GM23338 (cell line): ENCODE data around the gene CDK2. TPM values are rescaled to one million over a fixed set of nuclear protein-coding genes. Genes with fewer than 3 reads are reported as not detected.

Experiments
- ATAC-seq: fragments of 200-7000 bp; cut with Tn5 transposase; 3 replicates; pipeline ENCODE4 v1.9.1; 2020
- DNase-seq: peaks from one replicate; pipeline ENCODE4 v3.0.0-alpha.2; 2015; ENCODE audit warnings: low spot score
- H2AFZ ChIP-seq: fragments of 200-600 bp; sonication (generic); 2 replicates; pipeline ENCODE4 v1.8.0; 2016; ENCODE audit warnings: antibody characterized with exemption, mild to moderate bottlenecking, moderate library complexity
- H3F3A ChIP-seq: fragments of 200-600 bp; sonication (generic); replicated peaks from 2 replicates; pipeline ENCODE4 v1.8.0; 2017; ENCODE audit warnings: antibody characterized with exemption, mixed run types, low read depth
- H3K27ac ChIP-seq: fragments of 200-600 bp; sonication (generic); 2 replicates; pipeline ENCODE4 v1.6.1; 2016; ENCODE audit warnings: low read depth
- H3K27me3 ChIP-seq: fragments of 200-600 bp; sonication (generic); 2 replicates; pipeline ENCODE4 v1.8.0; 2016; ENCODE audit warnings: mild to moderate bottlenecking, mixed run types, moderate library complexity; ENCODE audit not compliant: insufficient read depth
- H3K36me3 ChIP-seq: fragments of 200-600 bp; sonication (generic); 2 replicates; pipeline ENCODE4 v1.8.0; 2016; ENCODE audit warnings: mild to moderate bottlenecking; ENCODE audit not compliant: insufficient read depth
- H3K4me1 ChIP-seq: fragments of 200-600 bp; sonication (generic); 2 replicates; pipeline ENCODE4 v1.8.0; 2016; ENCODE audit warnings: mild to moderate bottlenecking, moderate library complexity; ENCODE audit not compliant: insufficient read depth
- H3K4me2 ChIP-seq: fragments of 200-600 bp; sonication (generic); 2 replicates; pipeline ENCODE4 v1.7.1; 2017; ENCODE audit warnings: mixed run types
- H3K4me3 ChIP-seq: fragments of 200-600 bp; sonication (generic); 2 replicates; pipeline ENCODE4 v1.6.1; 2016; ENCODE audit warnings: mixed run types
- H3K79me2 ChIP-seq: fragments of 200-600 bp; sonication (generic); replicated peaks from 2 replicates; pipeline ENCODE4 v1.8.0; 2017; ENCODE audit warnings: mild to moderate bottlenecking; ENCODE audit not compliant: insufficient read depth
- H3K9me2 ChIP-seq: fragments of 200-600 bp; sonication (generic); 2 replicates; pipeline ENCODE4 v1.8.0; 2017; ENCODE audit not compliant: insufficient read depth
- H4K20me1 ChIP-seq: fragments of 200-600 bp; sonication (generic); replicated peaks from 2 replicates; pipeline ENCODE4 v1.8.0; 2017; ENCODE audit warnings: mild to moderate bottlenecking; ENCODE audit not compliant: insufficient read depth
- H3K27ac Mint-ChIP-seq: 2 replicates; pipeline ENCODE4 v1.8.0; 2020; ENCODE audit warnings: inconsistent platforms, mild to moderate bottlenecking, moderate library complexity, mixed read lengths
- H3K27me3 Mint-ChIP-seq: 3 replicates; pipeline ENCODE4 v1.8.0; 2022; ENCODE audit warnings: low read depth, mild to moderate bottlenecking, moderate library complexity, mixed read lengths, inconsistent platforms; ENCODE audit not compliant: insufficient read depth, poor library complexity
- H3K36me3 Mint-ChIP-seq: 3 replicates; pipeline ENCODE4 v1.8.0; 2021; ENCODE audit warnings: low read depth, mild to moderate bottlenecking, inconsistent platforms, moderate library complexity, mixed read lengths
- H3K4me1 Mint-ChIP-seq: 3 replicates; pipeline ENCODE4 v1.8.0; 2020; ENCODE audit warnings: mild to moderate bottlenecking, inconsistent platforms, mixed read lengths
- H3K4me3 Mint-ChIP-seq: 3 replicates; pipeline ENCODE4 v1.8.0; 2021; ENCODE audit warnings: moderate library complexity, mild to moderate bottlenecking, inconsistent platforms, mixed read lengths
- H3K9me3 Mint-ChIP-seq: 3 replicates; pipeline ENCODE4 v1.8.0; 2020; ENCODE audit warnings: moderate library complexity, mild to moderate bottlenecking, inconsistent platforms, mixed read lengths
- CREB1 ChIP-seq: fragments of 250-450 bp; sonication (Bioruptor Pico); IDR thresholded peaks from 2 replicates; pipeline ENCODE4 v1.5.0; 2020; ENCODE audit warnings: low read depth, mild to moderate bottlenecking, moderate library complexity
- CTCF ChIP-seq, 2 experiments: fragments of 200-600 bp in 1 of 2; sonication (generic) in 1 of 2; conservative IDR thresholded peaks; 2 replicates each; pipeline versions ENCODE4 v1.5.1 to v1.6.1; 2016 to 2017; ENCODE audit warnings: antibody characterized with exemption in 2 of 2, low read depth in 2 of 2, mild to moderate bottlenecking in 2 of 2, moderate library complexity in 1 of 2
- EZH2 ChIP-seq: fragments of 200-600 bp; sonication (generic); IDR thresholded peaks from one replicate; pipeline ENCODE4 v1.8.0; 2017; ENCODE audit warnings: antibody characterized with exemption, mild to moderate bottlenecking, low read depth; ENCODE audit not compliant: unreplicated experiment
- EZH2phosphoT487 ChIP-seq: fragments of 200-600 bp; sonication (generic); IDR thresholded peaks from one replicate; pipeline ENCODE4 v1.8.1; 2018; ENCODE audit warnings: antibody characterized with exemption; ENCODE audit not compliant: unreplicated experiment
- POLR2AphosphoS5 ChIP-seq: IDR thresholded peaks from 2 replicates; pipeline ENCODE4 v1.6.1; 2016; ENCODE audit warnings: antibody characterized with exemption, low read depth
- STAT1 ChIP-seq: IDR thresholded peaks from one replicate; pipeline ENCODE4 v1.6.1; 2016; ENCODE audit warnings: antibody characterized with exemption; ENCODE audit not compliant: unreplicated experiment
- ZNF331 ChIP-seq: fragments of 250-450 bp; sonication (Bioruptor Pico); IDR thresholded peaks from 2 replicates; pipeline ENCODE4 v1.5.0; 2020; ENCODE audit warnings: low read depth, mild to moderate bottlenecking, moderate library complexity
- ZNF462 ChIP-seq: fragments of 250-450 bp; sonication (Bioruptor Pico); IDR thresholded peaks from 2 replicates; pipeline ENCODE4 v1.5.0; 2020; ENCODE audit warnings: mild to moderate bottlenecking, moderate library complexity
- polyA plus RNA-seq: library from polyadenylated mRNA; unstranded; fragments of >200 nt; fragmentation: Nextera tagmentation; extraction: Ambion mirVana; gene quantifications from 2 replicates; pipeline ENCODE4 v1.2.1, GENCODE V29; 2016
- total RNA-seq: library from RNA; depleted of rRNA; stranded (reverse); fragments of >200 nt; shearing (Covaris generic); gene quantifications from 2 replicates; pipeline ENCODE4 v1.2.3, GENCODE V29; 2014

The CDK2 gene
- total and polyA plus RNA-seq, 2 experiments from 2014 or later = 15.2 to 31.0 TPM

GRCh38 chr12:55978393-55978792, 11.8 kb downstream of the CDK2 start (continued):
- TF ChIP-seq ZNF462 (CRISPR knock-in tag) = no peak

GRCh38 chr12:55979069-55979468, 12.4 kb downstream of the CDK2 start:
- no peak overlapping the region for H3K27ac Mint-ChIP-seq
- Histone ChIP-seq H3K4me2 (no peak overlapping the region), H3K27me3 (no peaks in the 10 kb centered on the region), H3K4me3 (no peak overlapping the region), H3K9me2 (no peaks in the 10 kb centered on the region), H3K27ac (no peak overlapping the region), H3K36me3 (0 out of 2 replicates have a peak, but pooled peaks cover 6% of the 10 kb centered on the region), H3K4me1 (no peaks in the 10 kb centered on the region), H2AFZ (no peak overlapping the region), H3K79me2 (peaks cover 59% of the 10 kb centered on the region), H3F3A (peaks cover 10% of the 10 kb centered on the region; the same call in 1 of the 2 replicates), H4K20me1 (peaks cover 15% of the 10 kb centered on the region)
- no peaks in the 10 kb centered on the region for H3K27me3 Mint-ChIP-seq
- H3K36me3 Mint-ChIP-seq = peaks cover 28% of the 10 kb centered on the region
- ATAC-seq (no peak), DNase-seq (no peak)
- no peak overlapping the region for H3K4me3 Mint-ChIP-seq
- H3K9me3 Mint-ChIP-seq = no peaks in the 10 kb centered on the region
- H3K4me1 Mint-ChIP-seq = peaks cover 5% of the 10 kb centered on the region; the same call in 2 of the 3 replicates
- TF ChIP-seq EZH2phosphoT487 (no peak), ZNF331 (no peak), ZNF462 (CRISPR knock-in tag) (no peak), EZH2 (no peak), STAT1 (no peak), CREB1 (no peak), POLR2AphosphoS5 (no peak), CTCF (conservative IDR thresholded peaks at IDR 0.05; ENCODE audit: low read depth in 2 of 2) (no peak)
